Activated CD4-positive, CD25-positive, alpha-beta regulatory T cell treated with anti-CD3 and anti-CD28 coated beads, Interleukin-2, amount 50 U/mL, for 24 hours (primary cell): ENCODE data around the gene ZFP3.
"Not testable (repeated sequence)": the region's sequence is repeated elsewhere in the genome, so short reads cannot be mapped to it uniquely, and the experiment has no call there.

Source experiments
- ATAC-seq, 2 donors: fragments of 150-1000 bp; cut with Tn5 transposase; one replicate each; pipeline ENCODE4 v1.10.0; 2021; ENCODE audit warnings: mild to moderate bottlenecking in 1 of 2, moderate library complexity in 1 of 2

ZFP3 gene

GRCh38 chr17:5080591-5080990, 2.3 kb downstream of the ZFP3 start:
- ATAC-seq: no peak

- no peak for ATAC-seq
These were observed 14.1 kb downstream of the ZFP3 start for GRCh38 chr17:5092218-5093010.

- no peak for ATAC-seq
These were observed 18.4 kb downstream of the ZFP3 start for GRCh38 chr17:5096731-5097100.

DNA sequence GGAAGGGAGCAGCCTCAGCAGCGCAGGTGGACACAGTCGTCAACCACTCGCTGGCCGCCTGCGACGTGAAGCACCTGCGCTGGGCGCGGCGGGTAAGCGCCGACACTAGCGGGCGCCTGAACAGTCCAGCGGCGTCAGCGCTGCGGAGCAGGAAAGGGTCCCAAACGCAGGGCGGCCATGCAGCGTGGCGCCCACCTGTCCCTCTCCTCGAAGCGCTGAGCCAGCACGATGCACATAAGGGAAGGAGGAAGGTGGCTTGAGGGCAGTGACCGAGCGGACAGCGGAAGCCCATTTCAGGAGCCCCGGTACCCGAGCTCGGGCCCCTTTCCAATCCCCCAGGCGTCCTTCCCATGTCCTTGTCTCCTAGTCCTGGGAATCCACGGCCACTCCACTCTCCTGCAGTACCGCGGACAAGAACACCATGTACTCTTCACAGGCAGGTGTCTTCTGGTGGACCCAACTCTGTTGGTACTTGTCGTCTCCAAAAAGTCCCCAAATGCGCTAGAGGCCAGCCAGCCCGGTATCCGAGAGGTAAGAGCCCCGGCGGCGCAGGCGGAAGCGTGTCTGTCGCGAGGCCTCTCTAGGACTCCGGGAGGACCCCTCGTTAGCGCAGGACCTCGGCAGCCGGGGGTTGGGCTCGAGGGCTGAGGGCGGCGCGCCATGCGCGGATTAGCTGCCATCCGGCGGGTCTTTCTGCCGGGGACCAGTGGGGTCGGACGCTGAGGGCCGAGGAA, 19.0 kb downstream of the ZFP3 start:
- ATAC-seq: peak; percentile 53 to 79

DNA sequence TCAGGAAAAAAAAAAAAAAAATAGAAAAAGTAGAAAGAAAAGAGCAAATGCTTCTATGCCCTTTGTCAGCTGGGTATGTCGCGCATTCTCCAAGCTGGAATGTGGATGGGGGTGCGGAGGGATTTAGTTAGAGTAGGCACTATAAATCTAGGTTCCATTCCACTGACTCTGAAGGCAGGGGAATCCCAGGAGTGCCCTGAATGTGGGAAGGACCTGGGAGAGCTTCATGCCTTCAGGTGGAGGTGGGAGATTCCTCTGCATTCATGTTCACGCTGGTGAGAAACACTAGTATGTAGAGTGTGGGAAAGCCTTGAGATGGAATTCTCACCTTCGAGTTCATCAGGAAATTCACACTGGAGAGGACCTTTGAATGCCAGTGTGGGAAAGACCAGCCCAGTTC, 21.0 kb downstream of the ZFP3 start:
- ATAC-seq: no peak

DNA sequence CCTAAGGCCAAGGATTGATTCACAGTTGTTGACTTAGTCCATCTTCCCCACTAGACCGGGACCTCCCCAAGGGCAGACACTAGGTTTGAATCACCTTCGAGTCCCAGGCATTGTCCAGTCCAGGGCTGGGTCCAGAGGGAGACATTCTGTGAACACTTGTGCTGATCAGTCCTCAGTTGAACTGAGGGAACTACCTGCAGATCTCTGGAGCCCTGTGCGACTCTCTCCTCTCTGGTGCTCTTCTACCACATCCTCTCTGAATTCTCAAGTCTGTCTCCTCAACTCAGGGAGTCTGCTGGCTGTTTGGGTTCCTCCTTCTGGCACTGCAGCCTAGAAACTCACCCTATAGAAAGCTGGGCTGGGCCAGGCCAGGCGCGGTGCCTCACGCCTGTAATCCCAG, 22.6 kb downstream of the ZFP3 start:
- no peak for ATAC-seq

DNA sequence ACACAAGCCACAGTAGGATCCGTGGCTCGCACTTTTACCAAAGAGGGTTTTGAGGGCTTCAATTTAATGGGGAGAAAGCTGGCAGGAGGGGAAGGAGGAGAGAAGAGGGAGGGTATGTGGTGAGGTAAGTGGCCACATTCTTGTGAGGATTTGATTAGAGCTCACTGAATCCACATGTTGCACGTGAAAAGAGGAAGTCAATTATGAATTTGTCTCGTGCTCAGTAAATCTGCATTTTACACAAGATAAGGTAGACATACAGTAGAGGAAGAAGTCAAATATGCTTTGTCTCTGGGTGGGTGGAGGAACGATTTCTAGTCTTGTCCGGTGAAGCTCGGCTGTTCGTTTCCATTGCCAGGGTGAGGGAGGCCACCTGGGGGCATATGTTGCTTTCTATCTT, 32.5 kb downstream of the ZFP3 start:
- no peak for ATAC-seq

- ATAC-seq: peak; percentile 92
These were observed 33.3 kb downstream of the ZFP3 start, which contains the start of gene ZNF232 for GRCh38 chr17:5111402-5112204. TSS of gene ZNF232 (minus strand) at chr17:5111878. CDS start at chr17:5111822, 56 bp downstream.

DNA sequence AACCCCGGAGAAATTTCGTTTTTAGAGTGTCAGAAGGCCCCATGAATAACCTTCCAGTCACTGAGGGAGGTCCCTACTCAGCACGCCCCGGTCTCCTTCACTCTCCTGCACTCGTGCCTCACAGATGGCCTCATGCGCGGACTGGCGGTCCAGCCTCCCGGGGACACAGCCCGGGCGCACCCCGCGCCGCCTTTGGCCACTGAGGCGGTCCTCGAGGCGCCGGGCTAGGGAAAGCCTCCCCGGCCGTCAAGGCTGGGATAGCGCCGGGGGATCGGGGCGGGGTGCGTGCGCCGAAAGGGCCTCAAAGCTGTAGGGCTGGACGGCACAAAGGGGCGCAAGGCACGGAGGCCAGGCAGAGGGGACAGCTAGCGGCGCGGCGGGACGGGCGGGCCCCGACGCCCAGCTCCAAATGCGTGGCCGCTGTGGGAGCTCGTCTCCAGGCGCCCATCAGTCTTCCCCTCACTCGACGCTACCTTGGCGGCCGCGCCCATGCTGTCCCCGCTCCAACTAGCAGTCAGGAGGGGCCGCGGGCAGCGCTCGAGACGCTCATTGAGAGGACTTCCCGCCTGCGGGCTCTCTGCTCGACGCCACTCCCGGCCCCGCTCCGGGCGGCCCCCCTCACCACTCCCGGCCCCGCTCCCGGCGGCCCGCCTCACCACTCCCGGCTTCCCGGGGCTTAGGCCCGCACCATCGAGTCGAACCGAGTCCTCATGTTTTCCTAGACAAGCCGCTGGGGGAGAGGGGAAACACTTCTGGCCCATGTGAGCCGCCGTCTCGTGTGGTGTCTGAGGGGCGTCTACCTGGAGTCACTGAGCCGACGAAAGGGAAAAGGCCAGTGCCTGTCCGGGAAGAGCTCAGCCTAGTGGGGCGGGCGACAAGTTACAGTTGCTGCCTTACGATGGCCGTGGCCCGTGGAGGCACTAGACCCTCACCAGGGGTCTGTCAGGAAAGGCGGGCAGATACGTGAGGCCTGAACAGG, 37.7 kb downstream of the ZFP3 start, which contains the start of gene USP6:
Gene USP6 (plus strand): TSS at position 360 of the 979 bp plus-strand sequence. CDS start 14,336 bp downstream, outside the sequence.
- no peak for ATAC-seq

- no peak for ATAC-seq
These were observed 40.0 kb downstream of the ZFP3 start for GRCh38 chr17:5118219-5118618.

GRCh38 chr17:5120036-5120435, 41.8 kb downstream of the ZFP3 start:
- no peak for ATAC-seq

DNA sequence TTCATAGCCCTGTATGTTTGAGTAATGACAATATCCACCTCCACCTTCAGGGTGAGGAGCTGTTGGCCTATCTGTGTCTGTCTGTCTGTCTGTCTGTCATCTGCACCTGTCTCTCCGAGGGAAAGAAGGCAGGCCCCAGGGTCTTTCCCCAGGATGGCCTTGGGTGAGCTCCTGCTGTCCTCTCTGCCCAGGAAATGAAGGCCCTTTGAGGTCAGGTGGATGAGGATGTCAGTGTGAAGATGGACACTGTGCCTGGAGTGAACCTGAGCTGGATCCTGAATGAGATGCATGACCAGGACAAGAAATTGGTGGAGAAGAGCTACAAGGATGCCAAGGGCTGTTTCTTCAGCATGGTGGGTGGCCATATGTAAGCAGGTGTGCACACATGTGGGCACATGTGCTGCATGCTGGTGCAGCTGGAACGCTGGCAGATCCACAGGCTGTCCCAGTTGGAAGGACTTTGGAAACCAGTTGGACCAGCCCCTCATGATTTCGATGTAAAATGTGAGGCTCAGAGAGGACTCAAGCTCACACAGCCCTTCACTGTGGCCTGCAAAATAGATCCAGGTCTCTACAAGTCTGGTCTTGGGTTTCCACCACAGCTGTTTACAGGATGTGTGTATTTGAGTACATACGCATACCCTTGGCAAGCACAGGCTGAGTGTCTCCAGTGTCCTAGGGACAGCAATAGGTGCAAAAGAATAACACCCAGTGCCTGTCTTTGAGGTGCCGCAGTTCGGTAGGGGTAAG, 42.3 kb downstream of the ZFP3 start:
- not testable (repeated sequence) for ATAC-seq

- ATAC-seq: no peak
These were observed 43.0 kb downstream of the ZFP3 start for GRCh38 chr17:5121186-5121841.

- not testable (repeated sequence) for ATAC-seq
These were observed 43.8 kb downstream of the ZFP3 start for GRCh38 chr17:5122056-5122455.

- no peak for ATAC-seq
These were observed 44.5 kb downstream of the ZFP3 start for GRCh38 chr17:5122586-5123342.

- ATAC-seq: no peak
These were observed 45.3 kb downstream of the ZFP3 start for GRCh38 chr17:5123343-5124124.

GRCh38 chr17:5124125-5124760, 46.0 kb downstream of the ZFP3 start:
- ATAC-seq: not testable (repeated sequence)

DNA sequence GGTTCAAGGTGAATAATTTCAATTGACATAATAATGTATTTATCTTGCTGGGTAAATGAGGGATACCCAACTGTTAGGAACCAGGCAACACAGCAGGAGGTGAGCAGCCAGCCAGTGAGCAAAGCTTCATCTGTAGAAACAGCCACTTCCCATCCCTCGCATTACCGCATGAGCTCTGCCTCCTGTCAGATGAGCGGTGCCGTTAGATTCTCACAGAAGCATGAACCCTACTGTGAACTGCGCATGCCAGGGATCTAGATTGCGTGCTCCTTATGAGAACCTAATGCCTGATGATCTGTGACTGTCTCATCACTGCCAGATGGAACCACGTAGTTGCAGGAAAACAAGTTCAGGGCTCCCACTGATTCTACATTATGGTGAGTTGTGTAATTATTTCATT, 46.6 kb downstream of the ZFP3 start:
- ATAC-seq: not testable (repeated sequence)
